B cell (primary cell): Measurements from ENCODE around the gene C1orf35.

ENCODE experiments used
- EZH2 ChIP-seq: IDR thresholded peaks from 2 replicates; pipeline ENCODE4 v1.6.1; 2012; ENCODE audit warnings: borderline replicate concordance, low read depth, mild to moderate bottlenecking, moderate library complexity, low read length; ENCODE audit not compliant: insufficient read depth, poor library complexity, severe bottlenecking
- TF ChIP-seq, protein P1 (sequence below): fragments of 200-600 bp; IDR thresholded peaks from one replicate; pipeline ENCODE4 v1.8.0; 2022; ENCODE audit warnings: antibody characterized with exemption, mild to moderate bottlenecking

GRCh38 chr1:228082214-228082917, 20.8 kb downstream of the C1orf35 start, which contains the start of gene ARF1:
- TF ChIP-seq, protein P1, sequence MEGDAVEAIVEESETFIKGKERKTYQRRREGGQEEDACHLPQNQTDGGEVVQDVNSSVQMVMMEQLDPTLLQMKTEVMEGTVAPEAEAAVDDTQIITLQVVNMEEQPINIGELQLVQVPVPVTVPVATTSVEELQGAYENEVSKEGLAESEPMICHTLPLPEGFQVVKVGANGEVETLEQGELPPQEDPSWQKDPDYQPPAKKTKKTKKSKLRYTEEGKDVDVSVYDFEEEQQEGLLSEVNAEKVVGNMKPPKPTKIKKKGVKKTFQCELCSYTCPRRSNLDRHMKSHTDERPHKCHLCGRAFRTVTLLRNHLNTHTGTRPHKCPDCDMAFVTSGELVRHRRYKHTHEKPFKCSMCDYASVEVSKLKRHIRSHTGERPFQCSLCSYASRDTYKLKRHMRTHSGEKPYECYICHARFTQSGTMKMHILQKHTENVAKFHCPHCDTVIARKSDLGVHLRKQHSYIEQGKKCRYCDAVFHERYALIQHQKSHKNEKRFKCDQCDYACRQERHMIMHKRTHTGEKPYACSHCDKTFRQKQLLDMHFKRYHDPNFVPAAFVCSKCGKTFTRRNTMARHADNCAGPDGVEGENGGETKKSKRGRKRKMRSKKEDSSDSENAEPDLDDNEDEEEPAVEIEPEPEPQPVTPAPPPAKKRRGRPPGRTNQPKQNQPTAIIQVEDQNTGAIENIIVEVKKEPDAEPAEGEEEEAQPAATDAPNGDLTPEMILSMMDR: no peak
- no peak for TF ChIP-seq EZH2
